Naive B cell (primary cell): ENCODE data around the gene IL10RA. TPM values are rescaled to one million over a fixed set of nuclear protein-coding genes. Genes with fewer than 3 reads are reported as not detected.

Experiments
- ATAC-seq, 2 donors: fragments of 150-1000 bp; cut with Tn5 transposase; 2 replicates each; pipeline ENCODE4 v1.10.0; 2021; ENCODE audit warnings: low read depth in 2 of 2, mild to moderate bottlenecking in 2 of 2, moderate library complexity in 2 of 2
- DNase-seq: peaks from one replicate; pipeline ENCODE4 v3.0.0; 2022
- H3K27ac Mint-ChIP-seq, 6 donors: one replicate each; pipeline ENCODE4 v1.8.0; 2020 to 2022; ENCODE audit warnings: mild to moderate bottlenecking in 6 of 6, mixed read lengths in 6 of 6, moderate library complexity in 5 of 6, inconsistent platforms in 2 of 6
- H3K27me3 Mint-ChIP-seq, 3 donors: one replicate each; pipeline ENCODE4 v1.8.0; 2021 to 2022; ENCODE audit warnings: mixed read lengths in 3 of 3, mild to moderate bottlenecking in 1 of 3
- H3K36me3 Mint-ChIP-seq, 2 donors: one replicate each; pipeline ENCODE4 v1.8.0; 2020 to 2022; ENCODE audit warnings: mixed read lengths in 2 of 2, inconsistent platforms in 1 of 2, mild to moderate bottlenecking in 1 of 2
- H3K4me1 Mint-ChIP-seq, 3 donors: one replicate each; pipeline ENCODE4 v1.8.0; 2020 to 2022; ENCODE audit warnings: mixed read lengths in 3 of 3, inconsistent platforms in 1 of 3, mild to moderate bottlenecking in 1 of 3, moderate library complexity in 1 of 3
- H3K4me3 Mint-ChIP-seq, 8 donors: one replicate each; pipeline ENCODE4 v1.8.0; 2020 to 2022; ENCODE audit warnings: mild to moderate bottlenecking in 8 of 8, mixed read lengths in 8 of 8, moderate library complexity in 8 of 8, inconsistent platforms in 2 of 8
- H3K9me3 Mint-ChIP-seq, 7 donors: one replicate each; pipeline ENCODE4 v1.8.0; 2020 to 2022; ENCODE audit warnings: mixed read lengths in 7 of 7, mild to moderate bottlenecking in 5 of 7, inconsistent platforms in 2 of 7, moderate library complexity in 1 of 7
- polyA plus RNA-seq, 6 donors: library from polyadenylated mRNA; unstranded; fragments of 300-500 nt; fragmentation: Illumina TruSeq; gene quantifications; one replicate each; pipeline ENCODE4 v1.2.3, GENCODE V29; 2021; ENCODE audit warnings: low read depth in 6 of 6

The IL10RA gene
- polyA plus RNA-seq, 6 donors from 2014 or later: 49.8 to 63.1 (median 56.2) TPM

DNA sequence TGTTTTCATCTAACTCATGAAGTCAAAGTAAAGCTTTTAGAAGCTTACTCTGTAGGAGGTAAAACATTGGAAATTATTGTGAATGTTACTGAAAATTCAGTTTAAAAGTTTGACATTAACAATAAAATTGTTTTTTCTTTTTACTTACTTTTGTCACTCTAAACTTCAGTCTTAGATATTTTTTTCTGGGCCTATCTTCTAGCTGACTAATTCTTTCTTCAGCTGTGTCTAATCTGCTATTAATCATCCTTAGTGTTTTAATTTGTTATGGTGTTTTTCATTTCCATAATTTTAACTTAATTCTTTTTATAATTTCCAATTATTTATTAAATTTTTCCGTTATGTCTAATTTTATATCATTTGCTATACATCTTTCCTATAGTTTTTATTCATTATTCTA lies 35.0 kb downstream of the IL10RA start:
- no peak overlapping the region for H3K4me3 Mint-ChIP-seq

DNA sequence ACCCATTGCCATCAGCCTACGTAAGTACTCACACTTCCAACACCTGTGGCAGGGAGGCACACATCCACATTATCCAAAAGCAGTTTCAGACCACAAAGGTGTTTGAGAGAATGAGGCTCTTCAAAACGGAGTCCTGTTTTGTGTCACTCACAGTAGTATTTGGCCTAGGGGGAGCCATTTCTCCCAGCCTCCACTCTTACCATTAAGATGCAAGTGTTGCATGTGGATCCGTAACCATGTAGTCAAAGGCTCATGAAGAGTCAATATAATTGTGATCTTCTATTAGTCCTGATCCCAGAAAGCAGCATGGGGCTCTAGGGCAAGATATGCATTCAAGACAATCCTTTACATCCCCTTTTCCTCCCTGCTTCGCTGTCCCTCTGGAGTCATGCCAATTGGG lies 41.5 kb downstream of the IL10RA start:
- DNase-seq (no peak), ATAC-seq (no peak)
- Mint-ChIP-seq H3K4me1 (peaks cover 19 to 33% (median 21%) of the 10 kb centered on the region in 3 donors), H3K27me3 (no peaks in the 10 kb centered on the region), H3K4me3 (no peak overlapping the region), H3K9me3 (peaks cover 0 to 1% (median 0%) of the 10 kb centered on the region in 7 donors), H3K36me3 (no peaks in the 10 kb centered on the region), H3K27ac (no peak overlapping the region)

More for the DNA sequence above, 35.0 kb downstream of the IL10RA start:
- no peaks in the 10 kb centered on the region for H3K27me3 Mint-ChIP-seq
- H3K4me1 Mint-ChIP-seq: peaks cover 14 to 33% (median 17%) of the 10 kb centered on the region in 3 donors
- no peak overlapping the region for H3K27ac Mint-ChIP-seq
- H3K36me3 Mint-ChIP-seq: peaks cover 18% of the 10 kb centered on the region in 2 donors
- H3K9me3 Mint-ChIP-seq: peaks cover 11 to 38% (median 30%) of the 10 kb centered on the region in 7 donors
- ATAC-seq (no peak), DNase-seq (no peak)

DNA sequence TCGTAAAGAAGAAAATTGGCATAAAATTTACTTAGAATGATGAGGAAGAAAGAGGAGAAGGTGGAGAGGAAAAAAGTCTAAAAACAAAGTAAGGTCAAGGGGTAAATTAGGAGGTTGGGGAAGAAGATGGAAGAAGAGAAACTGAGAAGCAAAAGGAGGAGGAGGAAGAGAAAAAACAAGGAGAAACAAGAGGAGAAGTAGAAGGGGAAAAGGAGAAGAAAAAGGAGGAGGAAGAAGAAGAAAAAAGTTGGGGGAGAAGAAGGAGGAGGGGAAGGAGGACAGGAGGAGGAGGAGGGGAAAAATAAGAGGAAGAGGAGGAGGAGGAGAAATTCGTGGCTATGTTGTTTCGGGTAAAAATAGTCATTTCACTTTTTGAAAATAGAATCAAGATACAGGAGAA lies 42.4 kb downstream of the IL10RA start:
- no peak overlapping the region for H3K4me3 Mint-ChIP-seq

DNA sequence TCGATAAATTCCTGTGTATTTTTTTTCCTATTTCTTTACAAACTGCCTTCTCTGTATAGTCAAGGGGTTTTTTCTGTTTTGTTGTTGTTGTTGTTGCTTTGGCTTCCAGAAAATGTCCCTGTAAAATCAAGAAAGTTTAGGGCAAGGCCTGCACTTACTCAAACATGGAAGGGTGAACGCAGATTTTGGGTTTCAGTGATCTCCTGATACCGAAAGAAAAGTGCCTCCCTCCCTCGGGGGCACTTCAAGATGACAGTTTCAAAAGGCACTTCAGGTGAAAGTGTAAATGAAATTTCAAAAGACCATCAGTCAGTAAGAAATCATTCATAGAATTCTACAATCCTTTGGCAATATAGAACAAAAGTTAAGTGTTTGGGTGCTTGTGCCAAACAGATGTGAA lies 47.2 kb downstream of the IL10RA start:
- DNase-seq (no peak), ATAC-seq (no peak)
- Mint-ChIP-seq H3K36me3 (no peaks in the 10 kb centered on the region), H3K4me3 (no peak overlapping the region), H3K27me3 (no peaks in the 10 kb centered on the region), H3K27ac (no peak overlapping the region), H3K4me1 (peaks cover 5 to 11% (median 7%) of the 10 kb centered on the region in 3 donors), H3K9me3 (peaks cover 0 to 1% (median 0%) of the 10 kb centered on the region in 7 donors)

More for the DNA sequence above, 42.4 kb downstream of the IL10RA start:
- no peaks in the 10 kb centered on the region for H3K27me3 Mint-ChIP-seq
- H3K4me1 Mint-ChIP-seq: peaks cover 19 to 33% (median 21%) of the 10 kb centered on the region in 3 donors
- no peak for DNase-seq
- H3K36me3 Mint-ChIP-seq: no peaks in the 10 kb centered on the region
- ATAC-seq: no peak
- peak overlapping the region in 1 of 6 donors; percentile 42 for H3K27ac Mint-ChIP-seq
- peaks cover 0 to 1% (median 0%) of the 10 kb centered on the region in 7 donors for H3K9me3 Mint-ChIP-seq

GRCh38 chr11:118042141-118042540 lies 55.9 kb downstream of the IL10RA start:
- H3K27ac Mint-ChIP-seq: peak overlapping the region in 2 of 6 donors; percentile 48 to 76
- H3K36me3 Mint-ChIP-seq: no peaks in the 10 kb centered on the region
- H3K4me1 Mint-ChIP-seq: peaks cover 4 to 19% (median 13%) of the 10 kb centered on the region in 3 donors
- no peak for DNase-seq
- no peak for ATAC-seq
- no peak overlapping the region for H3K4me3 Mint-ChIP-seq
- no peaks in the 10 kb centered on the region for H3K9me3 Mint-ChIP-seq
- H3K27me3 Mint-ChIP-seq: no peaks in the 10 kb centered on the region

DNA sequence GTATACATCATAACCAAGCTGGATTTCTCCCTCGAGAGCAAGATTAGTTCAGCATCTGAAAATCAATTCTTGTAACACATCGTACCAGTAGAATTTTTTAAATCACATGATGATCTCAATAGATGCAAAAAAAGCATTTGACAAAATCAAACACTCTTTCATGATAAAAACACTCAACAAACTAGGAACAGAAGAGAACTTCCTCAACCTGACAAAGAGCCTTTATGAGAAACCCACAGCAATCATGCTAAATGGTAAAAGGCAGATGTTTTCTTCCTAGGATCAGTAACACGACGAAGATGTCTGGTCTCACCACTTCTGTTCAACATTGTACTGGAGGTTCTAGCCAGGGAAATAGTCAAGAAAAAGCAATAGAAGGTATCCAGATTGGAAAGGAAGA lies 56.6 kb downstream of the IL10RA start:
- Mint-ChIP-seq H3K4me3 (no peak overlapping the region), H3K36me3 (no peaks in the 10 kb centered on the region), H3K9me3 (no peaks in the 10 kb centered on the region), H3K27ac (peak overlapping the region in 1 of 6 donors; percentile 89), H3K27me3 (no peaks in the 10 kb centered on the region), H3K4me1 (peaks cover 4 to 21% (median 14%) of the 10 kb centered on the region in 3 donors)
- DNase-seq (no peak), ATAC-seq (no peak)

GRCh38 chr11:118045191-118045590 lies 59.0 kb downstream of the IL10RA start:
- Mint-ChIP-seq H3K4me1 (peaks cover 4 to 31% (median 24%) of the 10 kb centered on the region in 3 donors), H3K27ac (peak overlapping the region in 1 of 6 donors; percentile 24), H3K9me3 (no peaks in the 10 kb centered on the region), H3K36me3 (no peaks in the 10 kb centered on the region), H3K4me3 (no peak overlapping the region), H3K27me3 (no peaks in the 10 kb centered on the region)
- ATAC-seq (no peak), DNase-seq (no peak)

DNA sequence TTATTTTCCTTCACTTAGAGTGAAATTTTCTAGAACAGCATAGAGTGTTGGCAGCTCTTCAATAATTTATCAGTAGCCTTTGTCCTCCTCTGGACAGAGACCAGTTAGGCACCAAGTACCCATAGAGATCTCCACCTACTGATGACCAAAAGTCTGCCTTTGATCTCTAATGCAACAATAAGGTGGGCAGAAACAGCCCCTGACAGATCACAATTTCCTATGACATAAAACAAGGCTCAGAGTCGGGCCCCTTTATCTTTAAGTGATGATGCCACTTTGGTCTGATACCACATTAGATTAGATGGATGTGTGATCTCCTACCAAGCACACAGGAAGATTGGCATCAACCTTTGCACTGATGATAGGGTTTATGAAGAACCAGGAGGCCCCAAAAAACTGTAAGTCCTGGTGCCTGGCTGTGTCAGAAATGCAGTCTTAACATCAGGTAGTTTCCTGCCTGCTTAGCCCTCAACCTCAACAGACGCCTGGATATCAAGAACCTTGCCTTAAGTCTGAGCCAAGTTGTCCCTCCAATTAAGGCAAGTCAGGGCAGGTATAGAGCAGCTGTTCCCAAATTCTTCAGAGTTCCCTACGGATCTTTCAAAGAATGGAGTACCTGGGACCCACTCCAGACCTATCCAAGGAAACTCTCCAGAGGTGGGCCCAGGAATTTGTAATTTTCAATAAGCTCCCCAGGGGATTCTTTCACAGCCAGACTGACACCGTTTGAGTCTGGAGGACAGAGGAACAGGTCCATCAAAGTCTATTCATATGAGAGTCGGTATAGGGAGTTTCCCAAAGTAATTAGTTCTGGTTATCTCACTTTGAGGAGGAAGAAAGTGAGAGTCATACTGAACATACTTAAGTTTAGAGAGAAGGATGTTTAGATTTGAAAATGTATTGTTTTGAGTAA lies 60.1 kb downstream of the IL10RA start:
- Mint-ChIP-seq H3K36me3 (no peaks in the 10 kb centered on the region), H3K4me3 (no peak overlapping the region), H3K9me3 (no peaks in the 10 kb centered on the region), H3K4me1 (peaks cover 12 to 42% (median 34%) of the 10 kb centered on the region in 3 donors), H3K27me3 (no peaks in the 10 kb centered on the region), H3K27ac (peak overlapping the region in 3 of 6 donors; percentile 9 to 66 (median 18))
- peak in 1 of 2 donors; percentile 33 for ATAC-seq
- DNase-seq: no peak

GRCh38 chr11:118046964-118047700 lies 60.9 kb downstream of the IL10RA start:
- DNase-seq (no peak), ATAC-seq (no peak)
- H3K27me3 Mint-ChIP-seq: no peaks in the 10 kb centered on the region
- H3K36me3 Mint-ChIP-seq: no peaks in the 10 kb centered on the region
- no peaks in the 10 kb centered on the region for H3K9me3 Mint-ChIP-seq
- peak overlapping the region in 5 of 6 donors; percentile 9 to 85 (median 18) for H3K27ac Mint-ChIP-seq
- no peak overlapping the region for H3K4me3 Mint-ChIP-seq
- H3K4me1 Mint-ChIP-seq: peaks cover 20 to 49% (median 42%) of the 10 kb centered on the region in 3 donors

DNA sequence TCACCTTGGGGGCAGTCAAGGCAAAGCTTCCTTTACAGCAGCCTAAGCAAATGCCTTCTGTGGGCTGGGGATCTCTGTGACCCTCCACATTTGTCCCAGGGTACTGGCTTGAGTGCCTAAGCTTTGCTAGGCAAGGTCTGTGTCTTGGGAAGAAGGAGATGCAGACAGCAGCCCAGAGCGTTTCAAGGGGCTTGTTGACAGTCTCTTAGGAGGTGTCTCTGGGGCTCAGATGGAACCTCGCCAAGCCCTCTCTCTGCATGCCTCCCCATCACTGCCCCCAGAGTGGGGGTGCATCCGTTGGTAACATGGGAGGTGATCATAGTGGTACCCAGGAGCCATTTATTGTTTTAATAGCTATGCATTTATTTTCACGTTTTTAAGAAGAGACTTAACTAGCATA lies 61.6 kb downstream of the IL10RA start:
- Mint-ChIP-seq H3K27ac (peak overlapping the region in 3 of 6 donors; percentile 18 to 60 (median 26)), H3K36me3 (no peaks in the 10 kb centered on the region), H3K4me3 (no peak overlapping the region), H3K9me3 (no peaks in the 10 kb centered on the region), H3K27me3 (no peaks in the 10 kb centered on the region), H3K4me1 (peaks cover 26 to 56% (median 47%) of the 10 kb centered on the region in 3 donors)
- DNase-seq: no peak
- ATAC-seq: no peak

GRCh38 chr11:118048472-118049370 lies 62.5 kb downstream of the IL10RA start:
- ATAC-seq: no peak
- peak overlapping the region in 2 of 8 donors; percentile 13 to 18 for H3K4me3 Mint-ChIP-seq

GRCh38 chr11:118049771-118050170 lies 63.6 kb downstream of the IL10RA start:
- peak overlapping the region in 2 of 6 donors; percentile 66 to 71 for H3K27ac Mint-ChIP-seq
- no peaks in the 10 kb centered on the region for H3K36me3 Mint-ChIP-seq
- no peaks in the 10 kb centered on the region for H3K9me3 Mint-ChIP-seq
- H3K4me3 Mint-ChIP-seq: no peak overlapping the region
- ATAC-seq (no peak), DNase-seq (no peak)
- H3K4me1 Mint-ChIP-seq: peaks cover 26 to 54% (median 51%) of the 10 kb centered on the region in 3 donors
- no peaks in the 10 kb centered on the region for H3K27me3 Mint-ChIP-seq

More at GRCh38 chr11:118048472-118049370, 62.5 kb downstream of the IL10RA start:
- peaks cover 26 to 60% (median 51%) of the 10 kb centered on the region in 3 donors for H3K4me1 Mint-ChIP-seq
- no peak for DNase-seq
- H3K27me3 Mint-ChIP-seq: no peaks in the 10 kb centered on the region
- no peaks in the 10 kb centered on the region for H3K9me3 Mint-ChIP-seq
- H3K27ac Mint-ChIP-seq: peak overlapping the region in 1 of 6 donors; percentile 26
- H3K36me3 Mint-ChIP-seq: no peaks in the 10 kb centered on the region
